ENCODE measurements around the gene PDCD6IP. TPM values are rescaled to one million over a fixed set of nuclear protein-coding genes. Genes with fewer than 3 reads are reported as not detected.
A peak's percentile ranks its signal among the peaks of the same experiment; 100 is the strongest.
"Not testable (repeated sequence)": the region's sequence is repeated elsewhere in the genome, so short reads cannot be mapped to it uniquely, and the experiment has no call there.

The PDCD6IP gene, protein sequence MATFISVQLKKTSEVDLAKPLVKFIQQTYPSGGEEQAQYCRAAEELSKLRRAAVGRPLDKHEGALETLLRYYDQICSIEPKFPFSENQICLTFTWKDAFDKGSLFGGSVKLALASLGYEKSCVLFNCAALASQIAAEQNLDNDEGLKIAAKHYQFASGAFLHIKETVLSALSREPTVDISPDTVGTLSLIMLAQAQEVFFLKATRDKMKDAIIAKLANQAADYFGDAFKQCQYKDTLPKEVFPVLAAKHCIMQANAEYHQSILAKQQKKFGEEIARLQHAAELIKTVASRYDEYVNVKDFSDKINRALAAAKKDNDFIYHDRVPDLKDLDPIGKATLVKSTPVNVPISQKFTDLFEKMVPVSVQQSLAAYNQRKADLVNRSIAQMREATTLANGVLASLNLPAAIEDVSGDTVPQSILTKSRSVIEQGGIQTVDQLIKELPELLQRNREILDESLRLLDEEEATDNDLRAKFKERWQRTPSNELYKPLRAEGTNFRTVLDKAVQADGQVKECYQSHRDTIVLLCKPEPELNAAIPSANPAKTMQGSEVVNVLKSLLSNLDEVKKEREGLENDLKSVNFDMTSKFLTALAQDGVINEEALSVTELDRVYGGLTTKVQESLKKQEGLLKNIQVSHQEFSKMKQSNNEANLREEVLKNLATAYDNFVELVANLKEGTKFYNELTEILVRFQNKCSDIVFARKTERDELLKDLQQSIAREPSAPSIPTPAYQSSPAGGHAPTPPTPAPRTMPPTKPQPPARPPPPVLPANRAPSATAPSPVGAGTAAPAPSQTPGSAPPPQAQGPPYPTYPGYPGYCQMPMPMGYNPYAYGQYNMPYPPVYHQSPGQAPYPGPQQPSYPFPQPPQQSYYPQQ
- total RNA-seq (100 to 1,000 TPM; 120 to 141 (median 129) TPM), polyA plus RNA-seq (31.5 TPM)
- long read RNA-seq, donor 1, full-length matches to known transcripts: 43 of 73 reads
- long read RNA-seq, donor 1, partial matches to known transcripts: 17 of 73 reads
- long read RNA-seq, donor 1, other reads (novel, unspliced or antisense): 13 of 73 reads
- long read RNA-seq, donor 2, full-length matches to known transcripts: 34 of 43 reads
- long read RNA-seq, donor 2, partial matches to known transcripts: 4 of 43 reads
- long read RNA-seq, donor 2, other reads (novel, unspliced or antisense): 5 of 43 reads
- long read RNA-seq, donor 3, full-length matches to known transcripts: 132 of 188 reads
- long read RNA-seq, donor 3, partial matches to known transcripts: 37 of 188 reads
- long read RNA-seq, donor 3, other reads (novel, unspliced or antisense): 19 of 188 reads
- long read RNA-seq, donor 4, full-length matches to known transcripts: 28 of 34 reads
- long read RNA-seq, donor 4, partial matches to known transcripts: 2 of 34 reads
- long read RNA-seq, donor 4, other reads (novel, unspliced or antisense): 4 of 34 reads

DNA sequence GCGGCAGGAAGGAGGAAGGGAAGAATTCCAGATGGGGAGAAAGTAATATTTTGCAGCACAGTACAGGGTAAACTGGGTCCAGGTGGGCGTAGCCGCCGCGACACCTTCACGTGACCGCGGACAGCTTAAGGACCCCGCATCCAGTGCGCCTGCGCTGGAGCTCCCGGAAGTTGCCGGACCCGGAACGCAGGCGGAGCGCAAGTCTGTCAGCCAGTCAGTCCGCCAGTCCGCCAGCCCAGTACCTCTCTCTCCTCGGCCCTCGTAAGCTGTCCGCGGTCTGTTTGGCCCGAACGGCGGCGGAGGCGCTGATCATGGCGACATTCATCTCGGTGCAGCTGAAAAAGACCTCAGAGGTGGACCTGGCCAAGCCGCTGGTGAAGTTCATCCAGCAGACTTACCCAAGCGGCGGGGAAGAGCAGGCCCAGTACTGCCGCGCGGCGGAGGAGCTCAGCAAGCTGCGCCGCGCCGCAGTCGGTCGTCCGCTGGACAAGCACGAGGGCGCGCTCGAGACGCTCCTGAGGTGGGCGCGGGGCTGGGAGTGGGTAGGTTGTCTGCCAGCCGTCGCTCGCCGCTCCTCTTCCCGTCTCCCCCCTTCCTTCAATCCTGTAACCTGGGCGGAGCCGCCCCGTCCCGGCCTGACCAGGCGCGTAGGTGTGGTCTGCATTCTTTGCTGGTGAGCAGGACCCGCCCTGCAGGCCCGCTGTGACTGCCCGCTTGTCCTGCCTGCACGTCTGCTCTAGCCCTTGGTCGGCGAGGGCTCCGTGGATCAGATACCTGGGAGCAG lies at the start of gene PDCD6IP:
TSS of gene PDCD6IP (plus strand) at position 213 of the 784 bp plus-strand sequence. CDS start at position 312, 99 bp downstream.
- peak within 1 kb of the TSS; percentile 99 for H3K27ac ChIP-seq (ENCODE audit: low read length)
- intact Hi-C loops (cut with DNase I): no loop called here
- DNase-seq (peak; percentile 95 to 97 (median 97)), ATAC-seq (peak; percentile 96 to 98)
- peaks cover 5% of the 10 kb centered on the region for H3K4me1 ChIP-seq (ENCODE audit: control insufficient read depth, insufficient read depth, low read length)
- H3K4me3 ChIP-seq (ENCODE audit: low read length): peak within 1 kb of the TSS; percentile 91
- no peaks in the 10 kb centered on the region for H3K27me3 ChIP-seq (ENCODE audit: control insufficient read depth, insufficient read depth)
- under 1% methylated on average over 69 of the region's 69 CpGs for WGBS
- no peaks in the 10 kb centered on the region for H3K9me3 ChIP-seq (ENCODE audit: control insufficient read depth, low read length)

DNA sequence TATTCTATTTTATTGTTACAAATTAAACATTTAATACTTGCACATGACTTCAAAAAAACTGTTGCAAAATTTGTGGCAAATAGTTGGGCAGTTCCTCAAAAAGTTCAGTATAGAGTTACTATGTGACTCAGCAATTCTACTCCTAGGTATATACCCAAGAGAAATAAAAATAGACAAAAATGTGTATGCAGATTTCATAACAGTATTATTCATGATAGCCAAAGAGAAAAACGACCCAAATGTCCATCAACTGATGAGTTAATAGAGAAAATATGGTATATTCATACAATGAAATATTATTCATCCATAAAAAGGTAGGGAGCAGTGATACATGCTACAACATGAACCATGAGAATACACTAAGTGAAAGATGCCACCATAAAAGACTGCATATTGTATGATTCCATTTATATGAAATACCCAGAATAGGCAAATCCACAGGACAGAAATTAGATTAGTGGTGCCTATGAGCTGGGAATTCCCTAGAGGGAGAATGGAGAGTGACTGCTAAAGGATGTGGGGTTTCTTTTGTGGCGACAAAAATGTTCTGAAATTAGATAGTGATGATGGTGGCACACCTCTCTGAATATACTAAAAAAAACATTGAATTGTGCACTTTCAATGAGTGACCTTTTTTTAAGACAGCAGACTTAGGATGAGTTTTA lies 48.8 kb upstream of the PDCD6IP start:
- Histone ChIP-seq H3K4me3 (ENCODE audit: low read length) (no peak overlapping the region), H3K27me3 (ENCODE audit: control insufficient read depth, insufficient read depth) (no peaks in the 10 kb centered on the region), H3K9me3 (ENCODE audit: control insufficient read depth, low read length) (no peaks in the 10 kb centered on the region), H3K27ac (ENCODE audit: low read length) (no peak overlapping the region), H3K4me1 (ENCODE audit: control insufficient read depth, insufficient read depth, low read length) (no peaks in the 10 kb centered on the region)
- no peak for DNase-seq
- ATAC-seq: no peak
- intact Hi-C loops (cut with DNase I): no loop called here
- 34% methylated on average over 2 of the region's 2 CpGs for WGBS

DNA sequence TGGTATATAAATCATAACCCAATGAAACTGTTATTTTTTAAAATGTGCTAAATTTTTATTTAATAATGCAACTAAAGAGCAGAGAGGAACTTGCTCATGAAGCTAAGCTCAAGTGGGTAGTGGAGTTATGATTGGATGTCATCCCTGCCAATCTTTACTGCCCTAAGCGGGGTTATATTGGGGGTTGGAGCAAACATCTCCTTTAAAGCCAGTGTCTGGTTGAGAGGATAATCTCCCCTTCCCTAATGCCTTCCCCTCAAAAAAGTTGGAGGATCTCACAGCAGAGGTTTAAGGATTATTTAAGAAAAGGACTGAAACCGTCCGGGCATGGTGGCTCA lies 48.2 kb upstream of the PDCD6IP start:
- no peak overlapping the region for H3K27ac ChIP-seq (ENCODE audit: low read length)
- H3K9me3 ChIP-seq (ENCODE audit: control insufficient read depth, low read length): no peaks in the 10 kb centered on the region
- ATAC-seq (no peak), DNase-seq (no peak)
- 93% methylated on average over 3 of the region's 3 CpGs for WGBS
- no peak overlapping the region for H3K4me3 ChIP-seq (ENCODE audit: low read length)
- intact Hi-C loops (cut with DNase I): no loop called here
- H3K4me1 ChIP-seq (ENCODE audit: control insufficient read depth, insufficient read depth, low read length): no peaks in the 10 kb centered on the region
- no peaks in the 10 kb centered on the region for H3K27me3 ChIP-seq (ENCODE audit: control insufficient read depth, insufficient read depth)

DNA sequence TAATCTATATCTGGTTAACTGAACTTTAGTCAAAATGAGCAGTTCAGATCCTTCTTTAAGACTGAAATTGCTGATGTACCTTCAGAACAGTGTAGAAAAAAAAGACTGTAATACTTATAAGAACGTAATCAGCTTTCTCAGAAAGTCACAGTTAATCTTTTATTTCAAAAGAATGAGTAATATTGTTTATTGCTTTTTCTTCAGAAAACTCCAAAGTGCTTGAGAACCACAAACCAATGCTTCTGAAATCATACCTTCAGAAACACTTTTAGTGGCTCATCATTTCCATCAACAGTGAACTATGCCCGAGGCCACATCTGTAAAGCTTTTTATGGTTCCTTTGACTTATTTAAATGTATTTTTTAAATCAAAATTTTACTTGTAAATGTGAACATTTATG lies 47.1 kb upstream of the PDCD6IP start:
- ATAC-seq (no peak), DNase-seq (no peak)
- H3K27ac ChIP-seq (ENCODE audit: low read length): no peak overlapping the region
- intact Hi-C loops (cut with DNase I): no loop called here
- 63% methylated on average over 2 of the region's 2 CpGs for WGBS
- H3K27me3 ChIP-seq (ENCODE audit: control insufficient read depth, insufficient read depth): no peaks in the 10 kb centered on the region
- H3K9me3 ChIP-seq (ENCODE audit: control insufficient read depth, low read length): no peaks in the 10 kb centered on the region
- H3K4me3 ChIP-seq (ENCODE audit: low read length): no peak overlapping the region
- H3K4me1 ChIP-seq (ENCODE audit: control insufficient read depth, insufficient read depth, low read length): no peaks in the 10 kb centered on the region

DNA sequence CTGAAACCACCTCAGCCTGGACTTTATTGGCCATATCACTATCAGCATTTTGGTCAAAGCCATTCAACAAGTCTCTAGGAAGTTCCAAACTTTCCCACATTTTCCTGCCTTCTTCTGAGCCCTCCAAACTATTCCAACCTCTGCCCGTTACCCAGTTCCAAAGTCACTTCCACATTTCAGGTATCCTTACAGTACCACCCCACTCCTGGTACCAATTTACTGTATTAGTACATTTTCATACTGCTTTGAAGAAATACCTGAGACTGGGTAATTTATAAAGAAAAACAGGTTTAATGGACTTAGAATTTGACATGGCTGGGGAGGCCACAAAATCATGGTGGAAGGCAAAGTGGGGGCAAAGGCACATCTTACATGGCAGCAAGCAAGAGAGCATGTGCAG lies 44.0 kb upstream of the PDCD6IP start:
- DNase-seq; H3K27me3 ChIP-seq (ENCODE audit: control insufficient read depth, insufficient read depth); H3K27ac ChIP-seq (ENCODE audit: low read length); H3K4me1 ChIP-seq (ENCODE audit: control insufficient read depth, insufficient read depth, low read length); intact Hi-C loops (cut with DNase I); H3K9me3 ChIP-seq (ENCODE audit: control insufficient read depth, low read length); H3K4me3 ChIP-seq (ENCODE audit: low read length); ATAC-seq: not testable (repeated sequence)
- 95% methylated on average over 1 of the region's 1 CpG for WGBS

DNA sequence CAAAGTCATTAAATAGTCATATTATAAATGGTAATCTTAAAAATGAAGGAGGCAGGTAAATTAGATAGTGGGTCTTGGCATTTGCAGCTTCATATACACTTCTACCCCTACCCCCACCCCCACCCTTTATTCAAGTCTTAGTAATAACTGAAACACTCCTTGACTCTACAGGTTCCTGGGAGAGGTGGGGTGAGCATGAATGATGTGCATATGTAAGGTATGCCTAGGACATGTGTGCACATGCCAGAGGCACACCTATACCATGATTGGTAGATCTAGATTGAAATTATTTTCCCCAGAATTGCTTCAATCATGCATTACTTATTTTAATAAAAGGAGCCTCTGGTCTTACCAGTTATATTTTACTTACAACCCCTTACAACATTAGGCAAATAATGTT lies 40.1 kb upstream of the PDCD6IP start:
- Histone ChIP-seq H3K4me1 (ENCODE audit: control insufficient read depth, insufficient read depth, low read length) (no peaks in the 10 kb centered on the region), H3K27ac (ENCODE audit: low read length) (no peak overlapping the region), H3K27me3 (ENCODE audit: control insufficient read depth, insufficient read depth) (no peaks in the 10 kb centered on the region), H3K9me3 (ENCODE audit: control insufficient read depth, low read length) (no peaks in the 10 kb centered on the region), H3K4me3 (ENCODE audit: low read length) (no peak overlapping the region)
- intact Hi-C loops (cut with DNase I): no loop called here
- no peak for DNase-seq
- ATAC-seq: no peak

DNA sequence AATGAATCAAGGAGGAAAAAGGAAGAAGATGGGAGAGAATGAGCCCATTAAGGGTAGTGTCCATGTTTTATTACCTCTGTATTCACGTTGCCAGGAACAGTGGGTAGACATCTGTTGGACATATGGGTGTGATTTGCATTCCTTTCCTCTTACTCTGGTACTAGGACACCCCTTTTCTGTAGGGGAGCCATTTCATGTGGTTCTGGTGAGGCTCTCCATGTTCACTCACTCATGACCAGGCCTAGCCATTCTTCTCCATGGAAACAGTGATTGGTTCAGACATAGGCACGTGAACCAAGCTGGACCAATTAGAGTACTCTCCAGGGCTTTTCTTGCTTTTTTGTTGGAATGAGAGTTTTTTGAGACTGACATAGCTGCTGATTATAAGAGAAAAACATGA lies 39.6 kb upstream of the PDCD6IP start:
- no peaks in the 10 kb centered on the region for H3K4me1 ChIP-seq (ENCODE audit: control insufficient read depth, insufficient read depth, low read length)
- intact Hi-C loops (cut with DNase I): no loop called here

DNA sequence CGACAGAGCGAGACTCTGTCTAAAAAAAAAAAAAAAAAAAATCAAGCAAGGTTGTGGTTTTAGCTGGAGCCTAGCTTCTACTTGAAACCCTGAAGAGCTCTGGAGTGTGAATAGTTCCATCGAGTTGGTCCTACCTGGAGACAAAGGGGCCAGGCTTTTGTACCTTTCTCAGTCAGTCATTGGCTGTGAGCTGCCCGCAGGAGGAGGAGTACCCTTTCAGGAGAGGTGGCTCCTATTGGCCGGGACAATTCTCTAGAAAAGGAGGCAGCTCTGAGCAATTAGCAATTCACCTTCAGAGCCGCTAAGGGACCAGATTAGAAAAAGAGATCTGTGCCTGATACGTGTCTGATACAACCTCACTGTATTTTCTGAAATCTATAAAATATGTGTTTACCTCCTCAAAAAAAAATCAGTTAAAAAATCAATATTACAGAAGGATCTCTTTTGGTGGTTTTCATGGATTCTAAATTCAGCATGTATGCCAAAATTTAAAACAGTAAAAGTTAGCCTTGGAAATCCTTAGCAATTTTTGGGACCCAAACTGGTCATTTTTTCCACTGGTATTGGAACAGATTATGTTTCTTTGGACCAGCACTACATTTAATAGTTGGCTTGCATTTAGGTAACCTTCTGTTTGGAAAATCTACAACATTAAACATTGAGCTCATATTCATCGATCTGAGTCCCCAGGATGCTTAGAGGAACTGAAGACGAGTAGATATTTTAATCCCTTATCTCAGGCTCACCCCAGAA lies 29.7 kb upstream of the PDCD6IP start:
- Histone ChIP-seq H3K27me3 (ENCODE audit: control insufficient read depth, insufficient read depth) (no peaks in the 10 kb centered on the region), H3K4me1 (ENCODE audit: control insufficient read depth, insufficient read depth, low read length) (no peaks in the 10 kb centered on the region), H3K4me3 (ENCODE audit: low read length) (no peak overlapping the region), H3K9me3 (ENCODE audit: control insufficient read depth, low read length) (no peaks in the 10 kb centered on the region), H3K27ac (ENCODE audit: low read length) (no peak overlapping the region)
- ATAC-seq (no peak), DNase-seq (no peak)
- WGBS: 88% methylated on average over 9 of the region's 9 CpGs
- intact Hi-C loops (cut with DNase I): no loop called here

More for the DNA sequence above, 39.6 kb upstream of the PDCD6IP start:
- no peaks in the 10 kb centered on the region for H3K27me3 ChIP-seq (ENCODE audit: control insufficient read depth, insufficient read depth)
- no peak overlapping the region for H3K27ac ChIP-seq (ENCODE audit: low read length)
- ATAC-seq (no peak), DNase-seq (no peak)
- 86% methylated on average over 2 of the region's 2 CpGs for WGBS
- H3K9me3 ChIP-seq (ENCODE audit: control insufficient read depth, low read length): no peaks in the 10 kb centered on the region
- H3K4me3 ChIP-seq (ENCODE audit: low read length): no peak overlapping the region

DNA sequence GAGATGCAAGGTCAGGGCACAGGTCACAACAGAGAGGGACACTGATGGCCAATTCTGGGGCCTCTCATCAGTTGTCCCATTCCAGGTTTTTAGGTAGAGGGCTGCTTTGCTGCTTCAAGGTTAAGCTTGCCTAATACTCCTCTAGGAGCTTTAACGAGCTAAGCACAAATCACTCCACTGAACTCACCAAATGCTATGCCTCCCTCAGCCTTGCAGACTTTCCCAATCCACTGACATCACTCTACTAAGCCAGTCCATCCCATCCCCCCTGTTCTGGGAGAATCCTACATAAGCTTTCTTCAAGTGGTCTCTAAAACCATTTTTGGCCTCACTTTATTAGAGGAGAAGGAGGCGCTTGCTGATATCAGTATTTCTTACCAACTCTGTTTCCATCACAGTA lies 24.8 kb upstream of the PDCD6IP start:
- Histone ChIP-seq H3K4me3 (ENCODE audit: low read length) (no peak overlapping the region), H3K27ac (ENCODE audit: low read length) (no peak overlapping the region), H3K27me3 (ENCODE audit: control insufficient read depth, insufficient read depth) (no peaks in the 10 kb centered on the region), H3K4me1 (ENCODE audit: control insufficient read depth, insufficient read depth, low read length) (no peaks in the 10 kb centered on the region), H3K9me3 (ENCODE audit: control insufficient read depth, low read length) (no peaks in the 10 kb centered on the region)
- ATAC-seq (no peak), DNase-seq (no peak)
- intact Hi-C loops (cut with DNase I): no loop called here
- 77% methylated on average over 2 of the region's 2 CpGs for WGBS
